NCI-H1048 (cell line): Measurements from ENCODE around the gene LDLRAD3.

Source experiments
- DNase-seq: peaks from one replicate; lab custom pipeline; 2025; lab: John Stamatoyannopoulos, UW

LDLRAD3 gene

GRCh38 chr11:36105743-36106581, 162.1 kb downstream of the LDLRAD3 start:
- DNase-seq = no peak

GRCh38 chr11:36107547-36107946, 163.7 kb downstream of the LDLRAD3 start:
- DNase-seq = no peak

GRCh38 chr11:36108881-36109589, 165.2 kb downstream of the LDLRAD3 start:
- DNase-seq = no peak

GRCh38 chr11:36109590-36109849, 165.7 kb downstream of the LDLRAD3 start:
- no peak for DNase-seq

- no peak for DNase-seq
These were observed 166.2 kb downstream of the LDLRAD3 start for GRCh38 chr11:36109850-36110606.

GRCh38 chr11:36110668-36111410, 167.0 kb downstream of the LDLRAD3 start:
- DNase-seq = no peak

- no peak for DNase-seq
These were observed 170.2 kb downstream of the LDLRAD3 start for GRCh38 chr11:36114095-36114494.

- DNase-seq = no peak
These were observed 171.5 kb downstream of the LDLRAD3 start for GRCh38 chr11:36115378-36115801.

GRCh38 chr11:36116161-36116560, 172.3 kb downstream of the LDLRAD3 start:
- DNase-seq = no peak

- no peak for DNase-seq
These were observed 174.2 kb downstream of the LDLRAD3 start for GRCh38 chr11:36118084-36118483.

- DNase-seq = no peak
These were observed 175.4 kb downstream of the LDLRAD3 start for GRCh38 chr11:36119300-36119699.

GRCh38 chr11:36121054-36121453, 177.2 kb downstream of the LDLRAD3 start:
- no peak for DNase-seq

- no peak for DNase-seq
These were observed 178.8 kb downstream of the LDLRAD3 start for GRCh38 chr11:36122671-36123070.

GRCh38 chr11:36123336-36124101, 179.7 kb downstream of the LDLRAD3 start:
- no peak for DNase-seq

GRCh38 chr11:36126678-36127077, 182.8 kb downstream of the LDLRAD3 start:
- no peak for DNase-seq

- no peak for DNase-seq
These were observed 183.7 kb downstream of the LDLRAD3 start for GRCh38 chr11:36127550-36127949.

GRCh38 chr11:36129955-36130354, 186.1 kb downstream of the LDLRAD3 start:
- DNase-seq = no peak

GRCh38 chr11:36130401-36130800, 186.5 kb downstream of the LDLRAD3 start:
- DNase-seq = no peak

GRCh38 chr11:36131721-36132397, 188.0 kb downstream of the LDLRAD3 start:
- no peak for DNase-seq

GRCh38 chr11:36132940-36133339, 189.1 kb downstream of the LDLRAD3 start:
- DNase-seq = no peak

- DNase-seq = no peak
These were observed 191.2 kb downstream of the LDLRAD3 start for GRCh38 chr11:36135076-36135475.
